Adipose tissue (tissue), 3 donors: Measurements from ENCODE around the gene RHOT2. TPM values are rescaled to one million over a fixed set of nuclear protein-coding genes. Genes with fewer than 3 reads are reported as not detected.

Experiments used
- H3K27ac ChIP-seq: one replicate; pipeline ENCODE4 v1.5.1; 2013; ENCODE audit warnings: low read depth, low read length
- WGBS, 3 donors: extraction: QIAGEN DNeasy Blood & Tissue Kit; methylation state at CpG; one replicate each; pipeline ENCODE4 v1.1.7; 2013; 5-methylcytosine and 5-hydroxymethylcytosine counted together
- polyA plus RNA-seq, 3 donors: library from polyadenylated mRNA; stranded (reverse); fragments of 200-250 nt; gene quantifications; one replicate each; pipeline ENCODE4 v1.2.3, GENCODE V29; 2013
- donor health status: healthy with polysubstance abuse.
- donor health status: Bipolar disorder and iron deficiency.
- donor health status: healthy.

Gene RHOT2
- polyA plus RNA-seq, 3 donors = 67.7 to 107 (median 85.5) TPM

DNA sequence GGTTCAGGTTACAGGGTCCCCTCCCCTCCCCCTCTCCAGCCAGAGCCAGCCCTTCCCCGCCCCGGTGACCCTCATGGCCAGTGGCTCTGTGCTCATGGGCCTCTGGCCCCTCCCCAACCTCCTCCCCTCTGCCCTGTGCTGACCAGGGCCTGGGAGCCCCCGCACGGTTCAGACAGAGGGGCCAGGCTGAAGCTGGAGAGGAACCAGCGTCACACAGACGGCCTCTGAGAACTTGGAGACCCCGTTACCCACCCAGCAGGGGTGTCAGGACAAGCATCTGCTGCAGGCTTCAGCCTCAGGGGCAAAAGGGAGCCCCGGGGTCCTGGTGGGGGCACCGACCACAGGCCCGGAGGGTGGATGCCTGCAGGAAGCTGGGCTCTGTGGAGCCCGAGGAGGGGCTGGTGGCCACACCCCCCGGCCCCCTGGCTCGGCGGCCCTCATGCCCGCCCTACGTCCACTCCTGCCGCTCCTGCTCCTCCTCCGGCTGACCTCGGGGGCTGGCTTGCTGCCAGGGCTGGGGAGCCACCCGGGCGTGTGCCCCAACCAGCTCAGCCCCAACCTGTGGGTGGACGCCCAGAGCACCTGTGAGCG is 37.0 kb upstream of the RHOT2 start, which contains the start of gene WFIKKN1:
WFIKKN1 (plus strand) TSS at position 171 of the 591 bp plus-strand sequence; CDS start at position 440, 269 bp downstream.
- 1 to 6% (median 3%) methylated on average over 15 to 23 of the region's 23 CpGs for WGBS, 3 donors
- H3K27ac ChIP-seq = no peak within 1 kb of the TSS

DNA sequence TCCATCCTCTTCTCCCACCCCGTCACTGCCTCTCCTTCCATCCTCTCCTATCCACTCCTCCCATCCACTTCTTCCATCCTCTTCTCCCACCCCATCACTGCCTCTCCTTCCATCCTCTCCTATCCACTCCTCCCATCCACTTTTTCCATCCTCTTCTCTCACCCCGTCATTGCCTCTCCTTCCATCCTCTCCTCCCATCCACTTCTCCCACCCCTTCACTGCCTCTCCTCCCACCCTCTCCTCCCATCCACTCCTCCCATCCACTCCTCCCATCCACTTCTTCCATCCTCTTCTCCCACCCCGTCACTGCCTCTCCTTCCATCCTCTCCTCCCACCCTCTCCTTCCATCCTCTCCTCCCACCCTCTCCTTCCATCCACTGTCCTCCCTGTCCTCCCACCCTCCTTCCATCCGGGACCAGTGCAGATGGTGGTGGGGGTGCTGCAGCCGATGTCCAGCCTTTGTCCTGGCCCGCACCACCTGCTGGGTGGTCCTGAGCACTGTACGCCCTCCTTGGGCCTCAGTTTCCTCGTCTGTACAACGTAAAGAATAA is 36.0 kb upstream of the RHOT2 start:
- H3K27ac ChIP-seq = no peak overlapping the region
- 57 to 65% (median 57%) methylated on average over 9 of the region's 9 CpGs for WGBS, 3 donors

GRCh38 chr16:632486-633335 is 35.2 kb upstream of the RHOT2 start:
- 93 to 95% (median 93%) methylated on average over 63 to 67 of the region's 67 CpGs for WGBS, 3 donors
- H3K27ac ChIP-seq = no peak overlapping the region

GRCh38 chr16:633336-634050 is 34.4 kb upstream of the RHOT2 start:
- H3K27ac ChIP-seq = no peak overlapping the region
- 96 to 97% (median 96%) methylated on average over 62 to 74 of the region's 74 CpGs for WGBS, 3 donors

GRCh38 chr16:634051-634670 is 33.8 kb upstream of the RHOT2 start:
- WGBS, 3 donors = 88 to 92% (median 89%) methylated on average over 22 of the region's 22 CpGs
- no peak overlapping the region for H3K27ac ChIP-seq

DNA sequence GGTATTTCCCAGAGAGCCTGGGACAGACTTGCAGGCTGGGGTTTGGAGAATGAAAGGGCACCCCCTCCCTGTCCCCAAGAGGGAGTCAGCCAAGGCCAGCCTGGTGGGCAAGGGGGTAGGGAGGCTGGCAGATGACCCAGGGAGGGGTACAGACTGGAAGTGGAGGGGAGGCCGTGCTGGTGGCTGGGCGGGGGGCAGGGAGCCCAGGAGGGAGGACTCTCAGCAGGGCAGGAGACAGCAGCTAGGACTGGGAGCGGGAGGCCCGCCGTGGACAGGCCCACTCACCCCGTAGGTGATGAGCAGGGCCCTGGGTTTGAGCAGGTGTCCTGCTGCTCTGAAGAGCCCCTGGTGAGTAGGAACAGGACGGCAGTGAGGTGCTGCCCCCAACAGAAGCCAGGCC is 32.9 kb upstream of the RHOT2 start:
- no peak overlapping the region for H3K27ac ChIP-seq
- WGBS, 3 donors = 78 to 84% (median 84%) methylated on average over 7 of the region's 7 CpGs

GRCh38 chr16:635573-636205 is 32.2 kb upstream of the RHOT2 start:
- H3K27ac ChIP-seq = no peak overlapping the region
- WGBS, 3 donors = 3 to 4% (median 4%) methylated on average over 49 to 55 of the region's 55 CpGs

GRCh38 chr16:636206-637080 is 31.5 kb upstream of the RHOT2 start, which contains the start of gene METTL26:
Gene METTL26 (minus strand): TSS chr16:636305. CDS start chr16:636290, 15 bp downstream.
- 0% methylated on average over 85 to 91 of the region's 91 CpGs for WGBS, 3 donors
- H3K27ac ChIP-seq = peak within 1 kb of the TSS; percentile 90

DNA sequence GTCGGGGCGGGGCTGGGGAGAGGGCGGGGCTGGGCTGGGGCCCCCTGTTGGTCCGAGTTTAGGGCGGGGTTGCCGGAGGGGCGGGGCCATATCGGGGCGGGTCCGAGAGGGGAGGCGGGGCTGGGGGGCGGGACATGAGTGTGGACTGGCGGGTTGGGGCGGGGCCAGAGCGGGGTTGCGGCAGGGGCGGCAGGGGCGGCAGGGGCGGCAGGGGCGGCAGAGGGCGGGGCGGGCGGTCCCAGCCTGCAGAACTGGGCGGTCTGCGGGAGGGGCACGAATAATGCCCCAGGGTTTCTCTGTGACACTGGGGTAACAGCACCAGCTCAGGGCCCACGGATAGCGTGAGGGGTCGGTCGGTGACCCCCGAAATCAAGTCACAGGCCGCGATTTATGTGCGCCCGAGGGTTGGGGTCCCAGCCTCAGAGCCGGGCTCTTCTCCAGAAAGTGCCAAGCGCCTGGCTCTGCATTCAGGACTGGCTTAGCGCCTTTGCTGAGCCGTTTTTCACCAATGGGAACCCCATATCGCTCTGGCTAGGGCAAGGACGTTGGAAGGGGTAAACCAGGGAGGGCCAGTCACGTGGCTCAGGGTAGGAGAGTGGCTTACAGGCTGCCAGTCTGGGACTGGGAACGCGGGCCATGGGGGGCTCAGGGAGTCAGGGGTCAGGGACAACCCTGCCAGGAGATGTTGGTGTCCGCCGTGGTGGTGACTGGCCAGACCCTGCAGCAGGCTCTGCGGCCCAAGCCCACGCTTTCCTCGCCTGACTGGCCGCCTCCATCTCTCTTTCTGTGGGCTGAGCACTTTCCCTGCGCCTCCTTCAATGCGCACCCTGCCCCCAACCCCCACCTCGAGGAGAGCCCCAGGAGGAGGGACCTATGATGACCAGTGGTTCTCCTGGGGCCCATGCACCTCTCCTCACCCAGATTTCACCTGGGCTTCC is 30.6 kb upstream of the RHOT2 start:
- no peak overlapping the region for H3K27ac ChIP-seq

DNA sequence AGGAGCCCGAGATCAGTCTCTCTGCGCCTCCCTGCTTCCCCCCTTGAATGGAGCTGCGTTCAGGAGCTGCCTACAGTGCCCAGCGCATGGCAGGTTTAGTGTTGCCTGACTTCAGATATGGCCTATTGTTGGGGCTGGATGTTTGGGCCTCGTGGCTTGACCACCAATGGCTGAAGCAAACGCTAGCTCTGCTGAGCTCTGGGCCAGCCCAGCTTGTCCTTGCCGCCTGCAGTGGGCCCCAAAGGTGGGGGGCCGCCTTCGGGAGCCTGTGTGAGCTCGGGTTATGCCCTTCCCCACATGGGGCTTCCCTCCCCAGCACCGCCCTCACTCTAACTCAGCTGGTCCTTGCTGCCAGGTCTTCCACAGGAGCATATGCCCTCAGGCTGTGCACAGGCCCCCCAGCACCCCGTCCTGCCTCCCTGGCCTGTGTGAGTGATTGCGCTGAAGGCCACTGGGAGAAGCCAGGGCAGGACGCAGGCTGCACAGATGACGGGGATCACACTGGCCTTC is 29.8 kb upstream of the RHOT2 start:
- WGBS, 3 donors = 55 to 90% (median 89%) methylated on average over 15 of the region's 15 CpGs

More for the DNA sequence above, 30.6 kb upstream of the RHOT2 start:
- 19 to 20% (median 19%) methylated on average over 42 to 52 of the region's 53 CpGs for WGBS, 3 donors

DNA sequence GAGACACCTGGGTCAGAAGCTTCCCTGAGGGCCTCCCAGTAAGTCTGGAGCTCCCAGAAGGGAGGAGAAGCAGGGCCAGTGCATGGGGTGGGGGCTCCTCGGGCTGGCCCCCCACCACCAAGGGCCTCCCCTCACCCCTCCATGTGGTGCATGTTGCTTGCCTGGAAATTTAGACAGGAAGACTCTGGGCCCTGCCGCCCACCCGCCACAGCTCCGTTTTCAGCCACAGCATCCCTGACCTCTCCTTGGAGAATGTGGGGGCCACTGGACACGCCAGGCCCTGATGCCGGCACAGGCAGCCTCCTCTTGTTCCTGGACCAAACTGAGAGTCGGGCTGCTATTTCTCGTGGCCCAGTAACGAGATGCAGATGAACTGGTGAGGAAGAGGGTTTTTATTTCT is 29.1 kb upstream of the RHOT2 start:
- no peak overlapping the region for H3K27ac ChIP-seq
- WGBS, 3 donors = 81 to 85% (median 82%) methylated on average over 9 of the region's 9 CpGs

More for the DNA sequence above, 29.8 kb upstream of the RHOT2 start:
- H3K27ac ChIP-seq = no peak overlapping the region

- WGBS, 3 donors = 79 to 94% (median 86%) methylated on average over 4 to 5 of the region's 5 CpGs
- H3K27ac ChIP-seq = no peak overlapping the region
Measured at GRCh38 chr16:640614-641013, 27.3 kb upstream of the RHOT2 start.

GRCh38 chr16:641326-642188 is 26.4 kb upstream of the RHOT2 start, which contains the start of gene MCRIP2:
Gene MCRIP2 (plus strand): TSS chr16:641828. CDS start chr16:641992, 164 bp downstream.
- H3K27ac ChIP-seq = no peak within 1 kb of the TSS
- 1 to 2% (median 1%) methylated on average over 55 to 81 of the region's 81 CpGs for WGBS, 3 donors

- H3K27ac ChIP-seq = no peak overlapping the region
- 5 to 7% (median 7%) methylated on average over 37 to 72 of the region's 72 CpGs for WGBS, 3 donors
Measured at GRCh38 chr16:642189-643049, 25.5 kb upstream of the RHOT2 start.
